ENCODE measurements around the gene LRRC8C. TPM values are rescaled to one million over a fixed set of nuclear protein-coding genes. Genes with fewer than 3 reads are reported as not detected.

The LRRC8C gene
- total and polyA plus RNA-seq, 5 donors, result 3.6 to 10.6 (median 6.0) TPM

DNA sequence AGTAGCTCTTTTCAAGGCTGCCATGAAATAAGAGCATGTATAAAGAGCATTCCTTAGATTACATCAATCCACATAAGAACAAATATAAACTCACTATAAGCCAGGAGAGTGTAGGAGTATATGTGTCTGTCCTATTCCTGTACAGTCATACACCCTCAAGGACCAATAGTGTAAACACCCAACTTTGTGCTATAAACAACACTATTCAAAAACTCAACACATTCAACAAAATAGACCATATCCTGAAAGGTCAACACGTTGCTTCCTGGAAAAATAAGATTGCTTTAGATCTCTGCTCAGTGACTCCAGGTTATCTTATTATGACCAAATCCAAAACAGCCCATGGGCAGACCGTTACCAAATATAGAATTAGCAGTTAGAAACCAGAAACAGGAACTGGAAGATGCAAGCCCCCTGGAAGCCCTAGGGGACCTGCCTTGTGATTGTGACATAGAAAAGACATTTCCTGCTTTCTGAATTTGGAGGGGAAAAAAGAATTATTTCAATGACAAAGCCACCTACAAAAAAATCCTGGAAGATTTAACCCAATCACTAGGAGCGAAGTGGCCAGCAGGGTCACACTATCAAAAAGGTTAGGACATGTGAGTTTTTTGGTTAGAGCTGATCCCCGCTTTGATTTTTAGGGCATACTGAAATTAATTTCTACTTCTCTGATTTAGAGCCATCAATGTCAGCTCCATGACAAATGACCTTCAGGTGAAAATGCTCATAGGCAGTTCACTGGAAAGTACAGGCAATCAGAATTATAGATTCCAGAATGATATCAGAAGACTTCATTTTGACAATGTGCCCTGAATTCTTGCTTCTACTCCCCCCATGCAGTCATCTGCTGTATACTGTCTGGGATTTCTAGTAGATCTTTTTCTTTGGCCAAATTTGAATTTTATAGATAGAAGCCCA lies 59.9 kb downstream of the LRRC8C start:
- WGBS, result 42% methylated on average over 4 of the region's 4 CpGs
- intact Hi-C loops (cut with DNase I), result no loop called here
- ATAC-seq, result peak; percentile 76 to 91
- H3K9me3 ChIP-seq (ENCODE audit: control insufficient read depth, low read length), result no peaks in the 10 kb centered on the region
- H3K27ac ChIP-seq (ENCODE audit: low read length), result peak overlapping the region; percentile 21
- H3K27me3 ChIP-seq (ENCODE audit: control insufficient read depth, insufficient read depth), result no peaks in the 10 kb centered on the region
- no peak overlapping the region for H3K4me3 ChIP-seq (ENCODE audit: low read length)
- H3K4me1 ChIP-seq (ENCODE audit: control insufficient read depth, insufficient read depth, low read length), result peaks cover 4% of the 10 kb centered on the region
- peak in 1 of 3 donors; percentile 50 for DNase-seq

DNA sequence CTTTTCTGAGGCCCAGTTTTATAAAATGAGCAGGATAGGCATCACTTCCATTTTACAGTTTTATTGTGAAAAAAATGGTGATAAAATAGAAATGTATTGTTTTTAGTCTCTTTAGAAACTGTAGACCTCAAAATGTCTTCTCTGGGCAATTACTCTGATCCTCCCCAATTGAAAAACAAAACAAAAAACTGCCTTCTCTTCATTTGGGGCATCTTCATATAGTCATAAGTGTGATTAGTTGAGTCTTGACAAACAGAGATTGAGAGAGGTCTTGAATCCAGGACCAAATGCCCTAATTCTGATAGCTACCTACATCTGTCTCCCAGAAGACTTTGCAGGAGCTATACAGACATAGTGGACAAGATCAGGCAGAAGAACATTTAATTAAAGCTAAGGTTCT lies 62.9 kb downstream of the LRRC8C start:
- no peak overlapping the region for H3K27ac ChIP-seq (ENCODE audit: low read length)
- ATAC-seq, result no peak
- intact Hi-C loops (cut with DNase I), result no loop called here

DNA sequence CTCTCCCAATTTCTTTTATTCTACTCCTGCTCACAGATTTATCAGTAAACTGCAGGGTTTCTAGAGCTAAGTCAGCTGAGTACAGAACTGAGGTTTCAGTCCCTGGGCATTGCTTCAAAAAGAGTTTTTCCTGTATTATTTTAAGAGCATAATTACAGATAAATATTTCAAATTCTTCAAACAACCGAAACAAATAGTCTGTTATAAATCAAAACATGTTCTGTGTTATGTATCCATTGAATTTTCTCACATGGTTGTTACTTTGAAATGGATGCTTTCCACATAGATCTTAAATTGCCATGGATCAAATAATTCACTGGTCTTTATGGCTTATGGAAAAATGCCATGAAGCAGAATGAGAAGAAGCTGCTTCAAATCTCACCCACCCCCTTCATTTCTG lies 64.5 kb downstream of the LRRC8C start:
- Histone ChIP-seq H3K9me3 (ENCODE audit: control insufficient read depth, low read length) (no peaks in the 10 kb centered on the region), H3K4me1 (ENCODE audit: control insufficient read depth, insufficient read depth, low read length) (peaks cover 5% of the 10 kb centered on the region), H3K4me3 (ENCODE audit: low read length) (no peak overlapping the region), H3K27me3 (ENCODE audit: control insufficient read depth, insufficient read depth) (no peaks in the 10 kb centered on the region), H3K27ac (ENCODE audit: low read length) (no peak overlapping the region)
- intact Hi-C loops (cut with DNase I), result no loop called here
- 38% methylated on average over 1 of the region's 1 CpG for WGBS
- DNase-seq (no peak), ATAC-seq (no peak)

More for the DNA sequence above, 62.9 kb downstream of the LRRC8C start:
- peaks cover 3% of the 10 kb centered on the region for H3K4me1 ChIP-seq (ENCODE audit: control insufficient read depth, insufficient read depth, low read length)
- no peak for DNase-seq
- H3K27me3 ChIP-seq (ENCODE audit: control insufficient read depth, insufficient read depth), result no peaks in the 10 kb centered on the region
- H3K9me3 ChIP-seq (ENCODE audit: control insufficient read depth, low read length), result no peaks in the 10 kb centered on the region
- no peak overlapping the region for H3K4me3 ChIP-seq (ENCODE audit: low read length)

DNA sequence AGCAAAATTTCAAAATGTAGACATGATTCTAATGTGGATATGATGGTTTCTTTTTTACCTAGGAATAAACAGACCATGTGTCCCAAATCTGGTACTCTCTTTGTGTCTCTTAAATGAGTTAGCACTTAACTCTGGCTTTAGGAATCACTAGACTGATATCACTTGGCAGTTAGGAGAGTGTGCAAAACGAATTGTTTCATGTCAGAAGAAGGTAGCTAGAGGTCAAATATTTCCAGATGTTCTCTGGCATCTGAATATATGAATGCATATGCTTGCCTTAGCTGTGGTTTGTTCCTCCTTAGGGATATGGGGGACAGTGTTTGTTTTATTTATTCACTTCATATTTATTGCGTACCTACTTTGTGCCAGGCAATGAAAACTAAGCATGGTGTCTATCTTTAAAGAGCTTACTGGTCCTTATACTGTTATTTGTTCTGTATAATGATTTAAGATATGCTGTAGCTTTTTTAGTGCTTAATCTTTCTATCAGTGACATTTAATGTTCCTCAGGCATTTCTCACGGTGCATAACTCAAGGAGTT lies 65.2 kb downstream of the LRRC8C start:
- intact Hi-C loops (cut with DNase I), result no loop called here

DNA sequence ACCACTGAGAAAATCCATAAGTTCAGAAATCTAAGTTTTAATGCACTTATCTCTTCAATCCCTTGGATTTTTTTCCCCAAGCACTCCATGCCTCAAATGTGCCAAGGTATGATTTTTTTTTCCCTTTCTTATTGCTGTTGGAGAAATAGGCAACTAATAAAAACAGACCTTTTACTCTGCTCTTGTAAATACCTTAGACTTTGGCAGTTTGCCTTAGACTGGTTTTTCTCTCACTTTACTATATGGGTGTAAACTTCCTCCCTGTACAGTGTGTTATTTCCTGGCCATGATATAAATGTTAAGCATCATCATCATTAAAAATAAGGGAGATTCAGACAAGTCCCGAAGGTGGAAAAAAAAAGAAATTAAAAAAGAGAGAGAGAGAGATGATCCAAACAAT lies 65.7 kb downstream of the LRRC8C start:
- no peak for DNase-seq
- no peak overlapping the region for H3K4me3 ChIP-seq (ENCODE audit: low read length)
- intact Hi-C loops (cut with DNase I), result no loop called here
- no peaks in the 10 kb centered on the region for H3K9me3 ChIP-seq (ENCODE audit: control insufficient read depth, low read length)
- WGBS, result 57% methylated on average over 1 of the region's 1 CpG
- no peak overlapping the region for H3K27ac ChIP-seq (ENCODE audit: low read length)
- H3K27me3 ChIP-seq (ENCODE audit: control insufficient read depth, insufficient read depth), result no peaks in the 10 kb centered on the region
- H3K4me1 ChIP-seq (ENCODE audit: control insufficient read depth, insufficient read depth, low read length), result peaks cover 5% of the 10 kb centered on the region
- no peak for ATAC-seq

More for the DNA sequence above, 65.2 kb downstream of the LRRC8C start:
- Histone ChIP-seq H3K4me3 (ENCODE audit: low read length) (no peak overlapping the region), H3K27me3 (ENCODE audit: control insufficient read depth, insufficient read depth) (no peaks in the 10 kb centered on the region), H3K9me3 (ENCODE audit: control insufficient read depth, low read length) (no peaks in the 10 kb centered on the region), H3K27ac (ENCODE audit: low read length) (no peak overlapping the region), H3K4me1 (ENCODE audit: control insufficient read depth, insufficient read depth, low read length) (peaks cover 5% of the 10 kb centered on the region)
- no peak for ATAC-seq
- WGBS, result 53% methylated on average over 3 of the region's 3 CpGs
- DNase-seq, result no peak

DNA sequence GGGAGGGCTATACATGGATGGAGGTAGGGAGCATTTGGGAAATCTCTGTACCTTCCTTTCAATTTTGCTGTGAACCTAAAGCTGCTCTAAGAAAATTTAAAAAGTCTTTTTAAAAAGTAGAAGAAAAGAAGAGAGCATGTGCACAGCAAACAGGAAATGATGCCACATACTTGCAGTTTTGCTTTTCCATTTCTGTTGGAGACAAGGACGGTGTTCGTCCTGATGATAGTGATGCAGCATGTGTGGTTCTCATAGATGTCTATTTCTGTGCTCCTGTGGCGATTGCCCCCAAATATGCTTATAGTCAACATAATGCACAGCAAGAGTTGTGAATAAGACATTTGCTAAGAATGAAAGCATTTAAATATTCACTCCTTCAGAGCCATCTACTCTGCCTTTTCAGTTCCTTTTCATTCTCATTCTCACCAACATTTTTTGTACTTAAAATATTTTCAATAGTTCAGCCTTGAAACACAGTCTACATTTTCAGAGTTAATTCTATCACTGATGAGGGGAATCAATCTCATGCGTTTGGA lies 66.6 kb downstream of the LRRC8C start:
- intact Hi-C loops (cut with DNase I), result no loop called here
- peaks cover 4% of the 10 kb centered on the region for H3K4me1 ChIP-seq (ENCODE audit: control insufficient read depth, insufficient read depth, low read length)
- no peaks in the 10 kb centered on the region for H3K9me3 ChIP-seq (ENCODE audit: control insufficient read depth, low read length)
- H3K4me3 ChIP-seq (ENCODE audit: low read length), result no peak overlapping the region
- DNase-seq (no peak), ATAC-seq (no peak)
- 56% methylated on average over 4 of the region's 4 CpGs for WGBS
- no peaks in the 10 kb centered on the region for H3K27me3 ChIP-seq (ENCODE audit: control insufficient read depth, insufficient read depth)
- no peak overlapping the region for H3K27ac ChIP-seq (ENCODE audit: low read length)

DNA sequence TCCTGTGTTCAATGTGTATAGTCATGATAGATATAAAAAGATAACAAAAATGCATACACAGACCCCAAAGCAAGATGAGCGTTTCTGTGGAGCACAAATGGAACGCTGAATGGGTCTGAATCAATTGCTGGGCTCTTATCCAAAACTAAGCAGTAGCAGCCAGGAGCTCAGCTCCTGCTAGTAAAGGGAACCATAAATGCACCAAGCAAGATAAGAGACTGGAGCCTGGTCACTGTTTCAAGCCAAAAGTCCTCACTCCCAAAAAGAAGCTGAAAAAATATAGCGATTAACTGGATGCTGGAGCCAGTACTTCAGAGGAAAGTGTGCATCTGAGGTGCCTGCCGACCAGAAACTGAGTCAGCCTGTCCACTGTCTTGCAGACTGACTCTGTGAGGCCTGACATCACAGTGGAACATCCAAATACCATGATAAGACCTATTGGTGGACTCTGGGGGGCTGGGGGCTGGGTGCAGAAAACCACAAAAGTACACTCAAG lies 68.9 kb downstream of the LRRC8C start:
- Histone ChIP-seq H3K27me3 (ENCODE audit: control insufficient read depth, insufficient read depth) (no peaks in the 10 kb centered on the region), H3K4me3 (ENCODE audit: low read length) (no peak overlapping the region), H3K9me3 (ENCODE audit: control insufficient read depth, low read length) (no peaks in the 10 kb centered on the region), H3K4me1 (ENCODE audit: control insufficient read depth, insufficient read depth, low read length) (peaks cover 2% of the 10 kb centered on the region), H3K27ac (ENCODE audit: low read length) (peak overlapping the region; percentile 37)
- DNase-seq (no peak), ATAC-seq (peak; percentile 67 to 76)
- intact Hi-C loops (cut with DNase I), result loop anchor here in 2 of 4 donors (10.0 kb wide), 2 partner anchors 53 to 67 kb away; partner anchors contain the start of gene LRRC8C (in 1 of the 2)
- 25% methylated on average over 4 of the region's 4 CpGs for WGBS

DNA sequence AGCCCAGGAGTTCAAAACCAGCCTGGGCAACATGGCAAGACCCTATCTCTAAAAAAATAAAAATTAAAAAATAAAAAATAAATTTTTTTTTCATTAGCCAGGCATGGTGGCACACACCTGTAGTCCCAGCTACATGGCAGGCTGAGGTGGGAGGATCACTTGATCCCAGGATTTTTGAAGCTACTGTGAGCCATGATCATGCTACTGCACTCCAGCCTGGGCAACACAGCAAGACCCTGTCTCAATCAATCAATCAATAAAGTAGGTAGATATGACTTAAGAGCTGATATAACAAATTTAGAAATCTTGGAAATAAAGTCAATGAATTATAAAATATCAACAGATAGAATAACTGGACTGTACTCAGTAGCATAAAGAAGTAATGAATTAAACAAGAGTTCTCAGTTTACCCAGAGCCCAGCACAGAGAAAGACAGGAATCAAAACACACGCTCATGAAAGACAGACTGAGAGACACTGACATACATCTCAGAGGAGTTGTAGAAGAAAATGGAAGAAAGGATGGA lies 69.7 kb downstream of the LRRC8C start:
- Histone ChIP-seq H3K27ac (ENCODE audit: low read length) (no peak overlapping the region), H3K4me3 (ENCODE audit: low read length) (no peak overlapping the region), H3K27me3 (ENCODE audit: control insufficient read depth, insufficient read depth) (no peaks in the 10 kb centered on the region), H3K9me3 (ENCODE audit: control insufficient read depth, low read length) (no peaks in the 10 kb centered on the region), H3K4me1 (ENCODE audit: control insufficient read depth, insufficient read depth, low read length) (peaks cover 2% of the 10 kb centered on the region)
- ATAC-seq, result no peak
- no peak for DNase-seq
- intact Hi-C loops (cut with DNase I), result loop anchor here in 2 of 4 donors (10.0 kb wide), 2 partner anchors 52 to 68 kb away; partner anchors contain the start of gene LRRC8C (in 1 of the 2)
- 95% methylated on average over 1 of the region's 1 CpG for WGBS

DNA sequence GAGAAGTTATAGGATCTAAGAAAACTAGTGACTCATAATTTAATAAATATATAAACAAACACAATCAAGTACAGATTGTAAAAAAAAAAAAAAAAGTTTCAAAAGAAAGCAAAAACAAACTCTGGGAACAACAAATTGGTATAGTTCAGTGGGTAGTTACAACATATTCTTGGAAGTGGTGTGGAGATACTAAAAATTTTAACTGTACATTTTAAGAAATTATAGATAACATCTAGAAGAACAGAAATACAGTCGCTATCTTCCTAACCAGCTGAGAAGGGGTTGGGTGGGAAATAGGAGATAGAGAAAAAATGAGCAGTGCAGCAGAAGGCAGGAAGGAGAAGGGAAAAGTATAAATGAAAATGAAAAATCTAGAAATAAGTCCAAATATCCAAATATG lies 70.5 kb downstream of the LRRC8C start:
- H3K27me3 ChIP-seq (ENCODE audit: control insufficient read depth, insufficient read depth), result no peaks in the 10 kb centered on the region
- H3K9me3 ChIP-seq (ENCODE audit: control insufficient read depth, low read length), result no peaks in the 10 kb centered on the region
- whole genome bisulfite sequencing, result 77% methylated on average over 1 of the region's 1 CpG
- no peak for DNase-seq
- intact Hi-C loops (cut with DNase I), result loop anchor here in 2 of 4 donors (10.0 kb wide), 2 partner anchors 51 to 69 kb away; partner anchors contain the start of gene LRRC8C (in 1 of the 2)
- ATAC-seq, result no peak
- H3K4me1 ChIP-seq (ENCODE audit: control insufficient read depth, insufficient read depth, low read length), result peaks cover 2% of the 10 kb centered on the region
- no peak overlapping the region for H3K4me3 ChIP-seq (ENCODE audit: low read length)
- H3K27ac ChIP-seq (ENCODE audit: low read length), result no peak overlapping the region

DNA sequence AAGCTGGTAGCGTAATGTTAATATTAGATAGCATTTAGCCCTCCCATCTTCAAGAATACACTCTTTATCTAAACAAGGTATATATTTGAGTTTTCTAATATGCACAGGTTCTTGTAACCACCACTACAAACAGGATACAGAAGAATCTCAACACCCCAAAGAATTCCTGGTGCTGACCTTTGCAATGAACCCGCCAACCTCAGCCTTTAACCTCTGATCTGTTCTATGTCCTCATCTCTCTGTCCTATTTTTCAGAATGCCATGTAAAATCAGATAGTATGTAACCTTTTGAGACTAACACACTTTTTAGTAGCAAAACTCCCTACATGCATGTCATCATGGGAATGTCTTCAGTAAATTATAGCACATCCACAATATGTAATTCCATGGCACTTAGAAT lies 71.1 kb downstream of the LRRC8C start:
- Histone ChIP-seq H3K4me1 (ENCODE audit: control insufficient read depth, insufficient read depth, low read length) (peaks cover 2% of the 10 kb centered on the region), H3K27me3 (ENCODE audit: control insufficient read depth, insufficient read depth) (no peaks in the 10 kb centered on the region), H3K27ac (ENCODE audit: low read length) (no peak overlapping the region), H3K4me3 (ENCODE audit: low read length) (no peak overlapping the region), H3K9me3 (ENCODE audit: control insufficient read depth, low read length) (no peaks in the 10 kb centered on the region)
- WGBS, result 97% methylated on average over 2 of the region's 2 CpGs
- ATAC-seq, result no peak
- intact Hi-C loops (cut with DNase I), result loop anchor here in 2 of 4 donors (10.0 kb wide), 2 partner anchors 51 to 69 kb away; partner anchors contain the start of gene LRRC8C (in 1 of the 2)
- no peak for DNase-seq
